ENCODE results near the gene AK2.
"Not testable (repeated sequence)": the region's sequence is repeated elsewhere in the genome, so short reads cannot be mapped to it uniquely, and the experiment has no call there.

AK2 gene

GRCh38 chr1:32997381-32997891, 39.2 kb downstream of the AK2 start:
- DNase-seq, result no peak

- not testable (repeated sequence) for DNase-seq
Observed at GRCh38 chr1:32993324-32993636, 43.4 kb downstream of the AK2 start.

GRCh38 chr1:32992489-32993323, 44.0 kb downstream of the AK2 start:
- DNase-seq, result peak; percentile 36 to 71

- no peak for DNase-seq
Observed at GRCh38 chr1:32991819-32992488, 44.7 kb downstream of the AK2 start.

- DNase-seq, result no peak
Observed at GRCh38 chr1:32991386-32991785, 45.3 kb downstream of the AK2 start.

GRCh38 chr1:32990887-32991286, 45.8 kb downstream of the AK2 start:
- no peak for DNase-seq

- peak; percentile 6 to 66 for DNase-seq
Observed at GRCh38 chr1:32989160-32990050, 47.3 kb downstream of the AK2 start.

GRCh38 chr1:32988665-32989064, 48.0 kb downstream of the AK2 start:
- no peak for DNase-seq

- DNase-seq, result no peak
Observed at GRCh38 chr1:32985226-32985625, 51.5 kb downstream of the AK2 start.

- DNase-seq, result no peak
Observed at GRCh38 chr1:32984455-32985171, 52.1 kb downstream of the AK2 start.

- no peak for DNase-seq
Observed at GRCh38 chr1:32984090-32984454, 52.6 kb downstream of the AK2 start.

GRCh38 chr1:32983020-32983419, 53.7 kb downstream of the AK2 start:
- no peak for DNase-seq

GRCh38 chr1:32981003-32981901, 55.4 kb downstream of the AK2 start:
- DNase-seq, result peak; percentile 29 to 80

- no peak for DNase-seq
Observed at GRCh38 chr1:32980080-32980479, 56.6 kb downstream of the AK2 start.

- no peak for DNase-seq
Observed at GRCh38 chr1:32978854-32979253, 57.8 kb downstream of the AK2 start.

GRCh38 chr1:32977546-32978087, 59.1 kb downstream of the AK2 start:
- DNase-seq, result no peak

- not testable (repeated sequence) for DNase-seq
Observed at GRCh38 chr1:32975055-32975454, 61.6 kb downstream of the AK2 start.

- DNase-seq, result not testable (repeated sequence)
Observed at GRCh38 chr1:32973458-32973857, 63.2 kb downstream of the AK2 start.

- DNase-seq, result no peak
Observed at GRCh38 chr1:32972814-32973428, 63.8 kb downstream of the AK2 start.

- no peak for DNase-seq
Observed at GRCh38 chr1:32971576-32971975, 65.1 kb downstream of the AK2 start.

- no peak for DNase-seq
Observed at GRCh38 chr1:32971156-32971555, 65.5 kb downstream of the AK2 start.

Data from SW 1271 (cell line).